Kidney (tissue), 14 donors: ENCODE data around the gene DEDD2. TPM values are rescaled to one million over a fixed set of nuclear protein-coding genes. Genes with fewer than 3 reads are reported as not detected.
A peak's percentile ranks its signal among the peaks of the same experiment; 100 is the strongest.

Experiments
- DNase-seq, 5 donors: peaks; one replicate each; pipeline ENCODE4 v3.0.0-alpha.2; 2013 to 2020
- FAIRE-seq: peaks from 2 replicates; lab custom pipeline; 2012; peaks lifted over from hg19 to GRCh38; lab: Jason Lieb, UNC
- H3K27ac ChIP-seq, 2 donors: one replicate each; pipeline ENCODE4 v1.7.0; 2013; ENCODE audit warnings: low read depth in 2 of 2, low read length in 2 of 2, inconsistent platforms in 1 of 2
- H3K27me3 ChIP-seq: one replicate; pipeline ENCODE4 v1.7.1; 2013; ENCODE audit warnings: low read length, inconsistent platforms; ENCODE audit not compliant: control insufficient read depth, insufficient read depth
- H3K36me3 ChIP-seq, 3 donors: one replicate each; pipeline versions ENCODE4 v1.7.0 to v1.7.1; 2013; ENCODE audit warnings: low read length in 3 of 3, control low read depth in 1 of 3, inconsistent platforms in 1 of 3; ENCODE audit not compliant: insufficient read depth in 3 of 3, control insufficient read depth in 2 of 3
- H3K4me1 ChIP-seq, 3 donors: one replicate each; pipeline versions ENCODE4 v1.7.0 to v1.7.1; 2013; ENCODE audit warnings: low read length in 3 of 3, inconsistent platforms in 1 of 3, low read depth in 1 of 3; ENCODE audit not compliant: control insufficient read depth in 2 of 3, insufficient read depth in 2 of 3
- H3K4me3 ChIP-seq, 3 donors: one replicate each; pipeline versions ENCODE4 v1.7.0 to v1.8.1; 2013; ENCODE audit warnings: low read length in 3 of 3, control low read depth in 1 of 3, inconsistent platforms in 1 of 3
- H3K9ac ChIP-seq, 3 donors: one replicate each; pipeline versions ENCODE4 v1.7.0 to v1.7.1; 2013; ENCODE audit warnings: low read length in 3 of 3, control low read depth in 1 of 3, inconsistent platforms in 1 of 3
- H3K9me3 ChIP-seq, 3 donors: one replicate each; pipeline versions ENCODE4 v1.7.0 to v1.7.1; 2013; ENCODE audit warnings: low read length in 3 of 3, control low read depth in 1 of 3, inconsistent platforms in 1 of 3; ENCODE audit not compliant: control insufficient read depth in 2 of 3, insufficient read depth in 1 of 3
- intact Hi-C: fragments of 100-400 bp; cut with DNase I; formaldehyde crosslinking; loops from one replicate; pipeline ENCODE4 v1.11.1; 2022
- polyA plus RNA-seq: library from polyadenylated mRNA; stranded (reverse); fragments of 350-450 nt; fragmentation: Illumina TruSeq; extraction: RNeasy Lipid Tissue Mini Kit (QIAGEN cat#74804); gene quantifications from one replicate; pipeline ENCODE4 v1.2.3, GENCODE V29; 2014; ENCODE audit warnings: low read depth, low replicate concordance; ENCODE audit not compliant: insufficient read depth
- total RNA-seq: library from RNA; stranded (reverse); fragmentation: NEBNext Ultra II Directional; extraction: Animal tissue kit (Norgen Biotek cat#: 25700); gene quantifications from one replicate; pipeline ENCODE4 v1.2.1, GENCODE V29; 2021
- TF ChIP-seq, protein P1 (sequence below): IDR thresholded peaks from 3 replicates; pipeline ENCODE4 v1.5.1; 2012; ENCODE audit warnings: mild to moderate bottlenecking, moderate library complexity, borderline replicate concordance; ENCODE audit not compliant: insufficient read depth; ENCODE audit errors: extremely low read depth
- donor health status: control.
- donor health status: control.
- donor health status: control.
- donor health status: control.
- donor health status: control.
- donor health status: DM: yes; HTN: yes; CAD: no.
- donor health status: Normal renal cell carcinoma (clear cell type).

The DEDD2 gene
- total and polyA plus RNA-seq, 2 donors from 2014 or later, result 26.1 to 36.3 TPM

DNA sequence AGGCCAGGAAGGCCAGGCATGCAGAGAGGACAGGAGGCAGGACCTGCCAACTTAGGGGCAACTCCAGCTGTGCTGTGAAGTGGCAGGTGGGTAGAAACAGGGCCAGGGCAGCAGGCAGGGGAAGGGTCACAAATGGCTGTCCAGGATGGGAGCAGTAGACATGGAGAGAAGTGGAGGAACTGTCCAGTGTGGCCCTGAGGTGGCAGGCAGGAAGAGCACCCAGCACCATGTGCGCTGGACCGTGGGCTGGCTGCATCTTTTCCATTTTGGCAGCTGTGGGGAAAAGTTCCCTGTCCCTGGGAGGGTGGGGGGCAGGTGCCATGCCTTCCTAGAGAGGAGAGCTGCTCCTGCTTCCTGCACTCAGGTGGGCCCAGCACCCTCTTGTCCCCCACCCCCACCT lies 13.8 kb downstream of the DEDD2 start:
- peaks cover 0 to 4% (median 0%) of the 10 kb centered on the region in 3 donors for H3K4me1 ChIP-seq
- H3K27ac ChIP-seq, result no peak overlapping the region
- intact Hi-C loops, result no loop called here
- H3K27me3 ChIP-seq, result no peaks in the 10 kb centered on the region
- no peak overlapping the region for H3K9ac ChIP-seq
- no peak overlapping the region for H3K4me3 ChIP-seq
- TF ChIP-seq, protein P1, sequence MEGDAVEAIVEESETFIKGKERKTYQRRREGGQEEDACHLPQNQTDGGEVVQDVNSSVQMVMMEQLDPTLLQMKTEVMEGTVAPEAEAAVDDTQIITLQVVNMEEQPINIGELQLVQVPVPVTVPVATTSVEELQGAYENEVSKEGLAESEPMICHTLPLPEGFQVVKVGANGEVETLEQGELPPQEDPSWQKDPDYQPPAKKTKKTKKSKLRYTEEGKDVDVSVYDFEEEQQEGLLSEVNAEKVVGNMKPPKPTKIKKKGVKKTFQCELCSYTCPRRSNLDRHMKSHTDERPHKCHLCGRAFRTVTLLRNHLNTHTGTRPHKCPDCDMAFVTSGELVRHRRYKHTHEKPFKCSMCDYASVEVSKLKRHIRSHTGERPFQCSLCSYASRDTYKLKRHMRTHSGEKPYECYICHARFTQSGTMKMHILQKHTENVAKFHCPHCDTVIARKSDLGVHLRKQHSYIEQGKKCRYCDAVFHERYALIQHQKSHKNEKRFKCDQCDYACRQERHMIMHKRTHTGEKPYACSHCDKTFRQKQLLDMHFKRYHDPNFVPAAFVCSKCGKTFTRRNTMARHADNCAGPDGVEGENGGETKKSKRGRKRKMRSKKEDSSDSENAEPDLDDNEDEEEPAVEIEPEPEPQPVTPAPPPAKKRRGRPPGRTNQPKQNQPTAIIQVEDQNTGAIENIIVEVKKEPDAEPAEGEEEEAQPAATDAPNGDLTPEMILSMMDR, result no peak
- DNase-seq (peak in 2 of 5 donors; percentile 15 to 26), FAIRE-seq (no peak)
- peaks cover 0 to 68% (median 40%) of the 10 kb centered on the region in 3 donors for H3K36me3 ChIP-seq
- H3K9me3 ChIP-seq, result no peaks in the 10 kb centered on the region

DNA sequence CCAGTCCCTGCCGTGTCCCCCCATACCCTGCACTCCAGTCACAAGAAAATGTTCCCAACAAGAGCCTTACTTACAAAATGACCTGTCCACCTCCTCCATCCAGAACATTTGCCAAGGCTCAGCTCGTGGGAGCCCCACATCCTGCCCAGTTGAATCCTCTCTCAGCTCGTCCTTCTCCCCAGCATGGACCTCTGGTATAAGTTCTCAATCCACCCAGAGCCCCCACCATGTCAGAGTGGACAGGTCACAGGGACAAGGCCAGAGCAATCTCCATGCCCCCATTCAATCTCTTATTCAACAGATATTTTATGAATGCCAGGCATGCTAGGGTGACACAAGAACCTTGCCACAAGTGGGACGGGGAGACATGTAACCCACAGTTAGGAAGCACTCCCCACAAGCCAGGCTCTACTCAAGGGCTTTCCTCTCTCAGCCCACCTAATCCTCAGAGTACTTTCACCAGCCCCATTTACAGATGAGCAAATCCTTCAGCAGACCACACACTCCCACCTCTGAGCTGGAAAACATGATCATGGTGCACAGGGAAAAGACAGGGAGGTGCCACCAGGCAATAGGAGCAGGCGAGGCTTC lies 15.1 kb downstream of the DEDD2 start:
- H3K4me3 ChIP-seq, result no peak overlapping the region
- H3K4me1 ChIP-seq, result peaks cover 0 to 4% (median 0%) of the 10 kb centered on the region in 3 donors
- TF ChIP-seq, protein P1, result no peak
- H3K36me3 ChIP-seq, result peaks cover 0 to 58% (median 36%) of the 10 kb centered on the region in 3 donors
- H3K9me3 ChIP-seq, result no peaks in the 10 kb centered on the region
- no peaks in the 10 kb centered on the region for H3K27me3 ChIP-seq
- H3K9ac ChIP-seq, result no peak overlapping the region
- intact Hi-C loops, result no loop called here
- DNase-seq, result peak in 1 of 5 donors; percentile 20
- H3K27ac ChIP-seq, result no peak overlapping the region
- FAIRE-seq, result no peak

DNA sequence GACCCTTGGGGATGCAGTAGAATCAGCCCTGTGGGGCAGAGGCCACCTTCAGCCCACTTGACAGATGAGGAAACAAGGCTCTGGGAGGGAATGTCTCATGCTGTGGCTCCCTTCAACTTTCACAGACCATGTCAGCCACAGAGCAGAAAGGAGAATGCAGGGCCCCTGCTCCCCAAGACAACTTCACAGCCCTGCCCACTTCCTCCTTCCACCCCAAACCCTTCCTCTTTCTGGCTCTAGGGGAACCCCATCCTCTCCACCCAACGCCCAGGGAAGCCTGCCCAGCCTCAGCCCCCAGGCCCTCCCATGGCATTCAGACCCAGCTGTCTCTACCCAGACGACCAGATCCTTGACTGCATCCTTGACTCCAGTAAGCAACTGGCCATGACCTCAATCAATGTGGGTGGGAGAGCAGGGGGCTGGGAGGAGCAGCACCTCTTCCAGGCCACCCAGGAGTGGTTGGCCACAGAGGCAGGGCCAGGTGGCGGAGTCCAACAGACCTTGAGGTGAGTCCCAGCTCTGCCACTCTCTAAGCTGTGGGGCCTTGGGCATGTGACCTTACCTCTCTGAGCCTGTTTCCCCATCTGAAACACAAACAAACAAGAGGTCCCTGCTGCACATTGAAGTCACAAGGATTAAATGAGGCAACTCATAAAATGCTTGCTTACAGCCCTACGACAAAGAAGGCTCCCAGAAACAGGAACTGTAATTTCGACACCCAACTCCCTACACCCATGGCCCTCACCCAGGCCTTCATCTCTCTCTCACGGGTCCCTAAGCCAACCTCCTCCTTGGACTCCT lies 15.8 kb downstream of the DEDD2 start:
- no peak for FAIRE-seq

More for the DNA sequence above, 15.8 kb downstream of the DEDD2 start:
- Histone ChIP-seq H3K36me3 (peaks cover 0 to 56% (median 29%) of the 10 kb centered on the region in 3 donors), H3K27me3 (no peaks in the 10 kb centered on the region), H3K27ac (no peak overlapping the region), H3K4me3 (no peak overlapping the region), H3K4me1 (peaks cover 0 to 4% (median 0%) of the 10 kb centered on the region in 3 donors), H3K9ac (no peak overlapping the region), H3K9me3 (no peaks in the 10 kb centered on the region)
- peak in 1 of 5 donors; percentile 70 for DNase-seq
- TF ChIP-seq, protein P1, result no peak
- intact Hi-C loops, result no loop called here
